SHP77 (cell line): ENCODE measurements around the gene DESI2.

Experiments
- DNase-seq, 2 experiments: peaks; one replicate each; lab custom pipeline; 2025; lab: John Stamatoyannopoulos, UW

DESI2 gene

DNA sequence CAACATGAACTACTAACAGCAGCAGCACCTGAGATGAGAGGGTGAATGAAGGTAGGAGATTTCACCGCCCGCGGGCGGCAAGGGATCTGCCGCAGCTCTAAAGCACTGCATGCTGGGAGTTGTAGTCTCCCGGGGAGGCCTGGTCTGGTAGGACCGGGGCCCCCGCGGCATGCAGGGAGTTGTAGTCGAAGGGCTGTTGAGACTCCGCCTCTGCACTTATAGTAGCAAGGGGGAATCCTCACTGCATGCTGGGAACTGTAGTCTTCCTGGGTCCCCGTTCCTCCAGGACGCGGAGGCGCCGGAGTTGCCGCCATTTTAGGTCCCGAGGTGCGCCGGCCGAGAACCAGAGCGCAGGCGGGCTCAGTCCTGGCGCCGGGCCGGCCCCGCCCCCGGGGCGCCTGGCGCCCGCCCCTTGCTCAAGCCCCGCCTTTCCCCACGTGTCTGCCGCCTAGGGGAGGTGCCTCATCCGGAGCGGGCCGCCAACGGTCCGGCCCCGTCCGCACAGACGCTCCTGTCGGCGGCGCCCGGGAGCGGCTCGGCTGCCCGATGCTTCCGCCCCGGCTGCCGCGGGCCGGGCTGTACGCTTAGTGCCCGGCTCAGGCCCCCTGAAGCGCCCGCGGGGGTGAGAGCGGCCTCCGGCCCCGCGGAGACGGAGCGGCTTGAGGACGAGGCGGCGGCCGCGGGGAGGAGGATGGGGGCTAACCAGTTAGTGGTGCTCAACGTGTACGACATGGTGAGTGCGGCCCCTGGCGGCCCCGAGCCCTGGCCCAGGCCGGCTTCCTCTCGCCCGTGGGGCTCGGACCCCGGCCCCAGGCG lies at the start of gene DESI2:
Gene DESI2 (plus strand): TSS at position 504 of the 816 bp plus-strand sequence. CDS start 188 bp downstream, at position 692.
- DNase-seq, result peak; percentile 98 to 99

DNA sequence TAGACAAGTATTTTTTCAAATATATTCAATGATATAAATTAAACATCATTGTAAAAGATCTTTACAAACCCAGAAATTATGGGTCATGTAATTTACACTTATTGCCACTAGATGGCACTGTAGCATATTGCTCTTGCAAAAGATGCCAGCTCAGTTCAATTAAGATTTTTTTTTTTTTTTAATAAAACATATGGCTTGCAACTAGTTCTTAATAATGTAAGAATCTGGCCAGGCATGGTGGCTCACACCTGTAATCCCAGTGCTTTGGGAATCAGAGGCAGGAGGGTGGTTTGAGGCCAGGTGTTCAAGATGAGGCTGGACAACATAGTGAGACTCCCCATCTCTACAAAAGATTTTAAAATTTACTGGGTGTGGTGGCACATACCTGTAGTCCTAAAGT lies 49.4 kb upstream of the DESI2 start:
- DNase-seq, result no peak

DNA sequence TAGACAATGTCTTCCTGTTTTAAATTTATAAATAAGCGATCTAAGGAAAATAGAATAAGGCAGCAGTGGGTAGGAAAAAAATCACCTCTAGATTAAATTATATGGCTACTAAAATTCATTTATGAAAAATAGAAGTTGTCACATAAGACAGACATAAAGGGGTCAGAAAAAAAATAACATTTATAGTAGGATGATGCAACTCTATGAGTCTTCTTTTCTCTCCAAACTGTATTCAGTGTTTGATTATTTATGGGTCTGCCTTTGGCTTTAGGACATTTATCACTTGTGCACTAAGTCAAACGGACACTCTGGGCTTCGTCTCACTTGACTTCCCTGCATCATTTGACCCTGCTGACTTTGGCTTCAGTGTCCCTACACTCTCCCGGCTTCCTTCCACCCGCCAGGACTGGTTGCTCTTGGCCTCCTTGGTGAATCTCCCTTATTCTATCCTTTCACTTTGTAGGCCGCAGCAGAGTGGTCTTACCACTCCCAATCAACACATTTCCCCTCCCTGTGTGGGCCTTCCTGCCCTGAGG lies 47.0 kb upstream of the DESI2 start:
- DNase-seq, result no peak

DNA sequence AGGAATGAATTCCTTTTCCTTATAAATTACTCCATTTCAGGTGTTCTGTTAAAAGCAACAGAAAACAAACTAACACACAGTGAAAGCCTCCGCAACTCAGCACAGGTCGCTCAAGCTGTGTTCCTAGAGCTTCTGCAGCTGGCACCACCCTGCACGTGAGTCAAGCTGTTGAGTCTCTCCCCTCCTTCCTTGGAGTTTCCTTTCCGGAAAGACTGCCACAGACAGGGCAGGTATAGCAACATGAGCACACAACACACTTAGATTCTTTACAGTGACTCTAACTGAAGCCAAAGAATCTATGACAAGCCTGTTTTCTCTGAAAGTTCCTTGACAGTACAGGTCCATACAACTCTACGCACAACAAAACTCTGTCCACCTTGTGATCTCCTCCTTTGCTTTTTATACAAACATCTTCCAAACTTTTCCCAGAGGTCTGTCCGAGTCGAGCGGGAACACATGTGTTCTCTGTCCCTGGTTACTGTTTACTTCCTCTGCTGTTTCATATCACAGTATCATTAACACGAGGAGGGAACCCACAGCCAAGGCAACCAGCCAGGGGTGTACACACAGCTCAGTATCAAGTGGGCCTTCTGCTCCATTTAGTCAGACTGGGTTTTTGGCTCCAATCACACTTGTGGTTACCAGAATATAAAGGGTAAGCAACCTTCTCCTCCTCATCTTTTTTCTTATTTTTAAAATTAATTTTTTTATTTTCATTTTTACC lies 38.7 kb upstream of the DESI2 start:
- DNase-seq, result no peak

DNA sequence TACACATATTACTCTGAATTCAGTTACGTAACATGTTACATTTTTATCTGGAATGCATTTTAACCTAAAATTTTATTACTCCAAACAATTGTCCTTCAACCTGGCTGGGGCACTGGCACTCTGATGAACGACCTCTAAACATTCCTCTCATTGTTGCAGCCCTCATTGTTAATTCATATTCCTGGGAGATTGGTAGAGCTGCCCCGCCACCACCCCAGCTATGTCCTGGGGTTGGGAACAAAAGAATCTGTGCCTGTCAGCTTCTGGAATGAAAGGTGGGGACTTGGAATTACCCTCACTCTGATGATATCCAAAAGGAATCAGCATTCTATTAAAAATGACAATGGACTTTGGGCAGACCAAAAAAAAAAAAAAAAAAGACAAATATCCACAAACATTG lies 38.0 kb upstream of the DESI2 start:
- no peak for DNase-seq

DNA sequence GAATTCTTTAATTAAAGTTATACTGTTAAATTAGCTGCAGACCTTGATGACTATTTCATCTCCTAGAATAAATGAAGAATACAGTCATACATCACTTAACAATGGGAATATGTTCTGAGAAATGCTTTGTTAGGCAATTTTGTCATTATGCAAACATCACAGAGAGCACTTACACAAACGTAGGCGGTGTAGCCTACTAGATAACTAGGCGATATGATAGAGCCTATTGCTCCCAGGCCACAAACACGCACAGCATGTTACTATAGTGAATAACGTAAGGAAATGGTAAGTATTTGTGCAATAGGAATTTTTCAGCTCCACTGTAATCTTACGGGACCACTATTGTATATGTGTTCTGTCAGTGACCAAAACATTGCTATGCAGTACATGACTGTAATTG lies 37.6 kb upstream of the DESI2 start:
- DNase-seq, result no peak

DNA sequence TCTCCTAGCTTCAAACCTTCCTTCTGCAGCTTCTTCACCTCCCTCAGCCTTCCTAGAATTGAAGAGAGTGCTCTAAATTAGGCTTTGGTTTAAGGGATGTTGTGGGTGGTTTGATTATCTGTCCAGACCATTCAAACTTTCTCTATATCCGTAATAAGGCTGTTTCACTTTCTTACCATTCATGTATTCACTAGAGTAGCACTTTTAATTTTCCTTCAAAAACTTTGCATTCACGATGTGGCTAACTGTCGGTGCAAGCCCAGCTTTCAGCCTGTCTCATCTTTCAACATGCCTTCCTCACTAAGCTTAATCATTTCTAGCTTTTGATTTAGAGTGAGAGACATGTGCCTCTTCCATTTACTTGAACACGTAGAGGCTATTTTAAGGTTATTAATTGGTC lies 26.2 kb upstream of the DESI2 start:
- DNase-seq, result no peak

DNA sequence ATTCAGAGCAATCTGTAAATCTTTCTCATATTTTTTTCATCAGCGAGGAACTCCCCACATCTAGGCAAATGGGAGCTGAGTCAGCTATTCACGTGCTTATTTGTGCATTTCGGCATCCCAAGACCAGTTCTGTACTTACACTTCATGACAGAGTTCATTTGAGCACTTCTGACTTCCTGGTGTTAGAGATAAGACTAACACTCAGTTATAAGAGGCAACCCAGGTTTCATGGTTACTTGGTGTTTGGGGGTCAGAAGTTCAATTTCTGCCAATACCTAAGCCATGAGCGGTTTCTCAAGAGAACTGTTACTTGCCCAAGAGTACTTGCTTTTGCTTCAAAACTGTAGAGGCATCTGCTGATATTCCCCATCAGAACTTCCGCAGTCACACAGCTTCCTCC lies 24.1 kb upstream of the DESI2 start:
- DNase-seq, result no peak

DNA sequence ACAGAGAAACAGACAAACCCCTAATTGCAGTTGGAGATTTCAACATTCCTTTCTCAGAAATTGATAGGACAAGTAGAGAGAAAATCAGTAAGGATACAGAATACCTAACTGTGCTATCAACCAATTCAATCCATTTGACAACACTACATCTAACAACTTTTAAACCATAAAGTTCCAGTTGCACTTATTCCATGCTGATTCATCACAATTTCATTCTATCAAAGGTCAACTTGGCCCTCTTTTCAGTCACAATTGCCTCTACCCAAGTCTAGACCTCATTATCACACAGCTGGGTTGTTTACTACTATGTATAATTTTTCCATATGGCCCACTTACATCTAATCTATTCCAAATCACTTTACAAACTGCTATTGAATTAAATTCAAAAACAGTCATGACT lies 19.8 kb upstream of the DESI2 start:
- no peak for DNase-seq

DNA sequence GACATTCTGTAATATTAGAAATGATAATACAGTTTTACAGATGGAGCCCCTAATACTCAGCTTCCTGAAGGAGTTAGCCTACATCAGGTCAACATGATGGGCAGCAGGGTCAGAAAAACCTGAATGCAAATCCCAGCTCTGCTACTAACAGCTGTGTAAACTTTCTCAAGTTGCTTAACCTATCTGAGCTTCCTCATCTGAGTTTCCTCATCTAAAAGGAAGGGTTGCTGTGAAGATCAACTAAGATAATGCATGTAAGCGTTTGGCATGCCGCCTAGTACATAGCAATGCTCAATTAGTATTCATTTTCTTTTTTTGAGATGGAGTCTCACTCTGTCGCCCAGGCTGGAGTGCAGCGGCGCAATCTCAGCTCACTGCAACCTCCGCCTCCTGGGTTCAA lies 18.4 kb upstream of the DESI2 start:
- no peak for DNase-seq

DNA sequence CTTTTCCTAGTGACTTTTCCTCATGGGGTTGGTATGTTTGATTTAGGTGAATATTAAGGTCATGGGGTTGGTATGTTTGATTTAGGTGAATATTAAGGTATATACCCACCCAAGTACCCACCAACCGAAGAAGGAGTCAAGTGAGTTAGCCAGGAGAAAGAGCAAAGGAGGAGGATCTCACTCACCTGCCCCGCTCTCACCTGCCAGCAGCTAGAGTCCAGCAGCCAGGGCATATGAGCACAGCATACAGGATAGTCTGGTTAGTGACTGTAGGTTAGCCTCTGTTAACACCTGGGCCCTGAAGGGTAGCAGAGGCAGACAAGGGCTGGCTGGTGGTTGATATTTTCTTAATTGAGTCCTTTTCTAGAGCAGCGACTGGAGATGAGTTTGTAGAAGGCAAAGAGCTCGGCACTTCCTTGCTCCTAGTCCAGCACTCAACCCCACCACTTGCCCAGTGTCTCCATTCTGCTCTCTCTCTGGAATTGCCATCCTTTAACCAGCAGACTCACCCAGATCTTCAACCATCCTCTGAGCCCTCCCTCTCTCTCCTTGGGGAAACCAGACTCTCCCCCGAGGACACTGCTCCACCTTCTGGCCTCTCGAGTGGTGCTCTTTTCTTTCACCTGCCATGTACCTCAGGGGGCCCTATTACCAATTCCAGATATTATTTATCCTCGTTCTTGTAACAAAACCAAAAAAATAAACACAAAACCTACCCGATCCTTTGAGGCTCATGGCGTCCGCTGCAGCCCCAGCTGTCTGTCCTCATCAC lies 16.3 kb upstream of the DESI2 start:
- DNase-seq, result no peak

DNA sequence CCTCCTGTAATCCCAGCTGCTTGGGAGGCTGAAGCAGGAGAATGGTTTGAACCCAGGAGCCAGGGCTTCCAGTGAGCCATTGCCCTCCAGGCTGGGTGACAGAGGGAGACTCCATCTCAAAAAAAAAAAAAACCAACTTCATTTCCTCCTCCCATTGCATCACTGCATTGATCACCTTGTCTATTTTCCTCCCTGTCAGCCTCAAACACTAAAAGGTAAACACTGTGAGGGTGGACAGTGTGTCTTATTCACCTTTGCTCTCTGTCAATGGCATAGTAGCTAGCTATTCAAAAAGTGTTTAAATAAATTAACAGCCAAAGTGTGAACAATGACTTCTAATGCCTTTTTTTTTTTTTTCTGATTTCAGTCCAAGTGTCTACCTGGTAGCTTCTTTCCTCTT lies 13.4 kb upstream of the DESI2 start:
- DNase-seq, result no peak

DNA sequence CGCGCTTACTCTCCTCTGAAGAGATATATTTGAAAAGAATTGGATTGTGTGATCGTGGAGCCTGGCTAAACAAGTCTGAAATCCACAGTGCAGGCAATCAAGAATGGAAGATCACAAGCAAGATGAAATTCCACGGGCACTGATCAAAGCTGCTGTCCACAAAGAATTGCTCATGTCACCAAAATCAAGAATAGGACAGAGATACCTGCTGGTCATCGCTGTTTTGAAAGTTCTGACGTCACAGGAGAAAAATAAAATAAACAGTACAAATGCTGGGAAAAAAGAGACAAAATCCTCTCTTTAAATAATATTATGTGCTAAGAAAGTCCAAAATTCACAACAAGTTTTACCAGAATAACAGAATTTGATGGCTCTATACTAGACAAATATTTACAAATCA lies 12.0 kb upstream of the DESI2 start:
- DNase-seq, result no peak

DNA sequence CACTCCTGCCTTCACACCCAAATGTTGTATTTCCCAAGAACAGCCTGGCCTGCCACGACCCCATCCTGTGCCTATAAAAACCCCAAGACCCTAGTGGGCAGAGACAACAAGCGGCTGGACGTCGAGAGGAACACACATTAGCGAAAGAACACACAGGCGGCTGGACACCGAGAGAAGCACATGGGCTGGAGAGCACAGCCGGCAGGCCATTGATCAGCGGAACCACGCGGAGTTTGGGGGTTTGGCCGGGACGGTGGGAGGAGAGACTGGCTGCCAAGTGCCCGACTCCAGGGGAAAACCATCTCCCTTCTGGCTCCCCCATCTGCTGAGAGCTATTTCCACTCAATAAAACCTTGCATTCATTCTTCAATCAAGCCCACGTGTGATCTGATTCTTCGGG lies 10.4 kb upstream of the DESI2 start:
- DNase-seq, result no peak

DNA sequence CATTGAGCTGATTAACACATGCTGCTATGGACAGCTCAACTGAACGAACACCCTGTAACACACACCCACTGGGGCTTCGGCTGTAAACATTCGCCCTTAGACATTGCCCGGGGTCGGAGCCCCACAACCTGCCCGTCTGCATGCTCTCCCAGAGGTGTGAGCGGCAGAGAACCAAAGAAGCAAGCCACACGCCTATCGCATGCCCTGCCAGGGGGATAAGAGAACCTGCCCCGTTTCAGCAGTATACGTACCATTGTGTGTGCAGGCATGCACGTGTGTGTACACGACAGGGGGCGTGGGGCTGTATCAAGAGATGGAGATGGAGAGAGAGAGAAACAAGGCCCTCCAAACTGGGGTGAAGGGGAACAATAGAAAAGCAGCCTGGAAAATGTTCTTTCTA lies 9.9 kb upstream of the DESI2 start:
- DNase-seq, result no peak

DNA sequence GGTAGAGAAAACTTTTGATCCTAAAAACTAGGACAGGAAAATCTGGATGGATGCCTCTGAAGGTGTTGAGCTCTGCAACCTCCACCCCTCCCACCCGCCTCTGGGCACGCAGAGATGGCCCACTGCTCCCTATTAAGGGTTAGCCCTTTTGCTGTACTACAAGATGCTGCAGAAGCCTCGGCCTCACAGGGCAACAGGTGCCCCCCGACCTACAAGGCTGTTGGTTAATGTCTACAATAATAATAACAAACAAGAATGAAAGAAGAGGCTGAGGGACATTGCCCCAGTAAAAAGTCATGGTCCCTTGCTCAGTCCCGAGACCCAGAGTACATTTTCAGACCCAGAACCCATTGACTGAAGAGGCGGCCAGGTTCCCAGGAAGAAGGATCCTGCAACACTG lies 7.5 kb upstream of the DESI2 start:
- no peak for DNase-seq

DNA sequence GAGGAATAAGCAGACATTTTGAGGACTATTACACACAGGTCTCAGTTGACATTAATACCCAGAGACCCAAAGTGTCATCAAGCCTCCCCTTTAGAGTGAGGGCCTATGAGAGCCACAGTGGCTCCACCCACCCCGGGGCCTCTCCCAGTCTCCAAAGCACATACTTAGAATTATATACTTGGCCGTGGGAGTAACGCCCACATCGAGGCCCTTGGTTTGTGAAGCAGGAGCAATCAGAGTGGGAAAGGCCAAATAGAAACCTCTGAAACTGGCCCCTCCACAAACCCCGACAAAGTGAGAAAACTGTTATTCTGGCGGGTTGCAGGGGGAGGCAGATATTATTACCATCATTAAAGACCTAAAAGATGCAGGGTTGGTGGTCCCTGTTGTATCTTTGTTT lies 7.0 kb upstream of the DESI2 start:
- no peak for DNase-seq

DNA sequence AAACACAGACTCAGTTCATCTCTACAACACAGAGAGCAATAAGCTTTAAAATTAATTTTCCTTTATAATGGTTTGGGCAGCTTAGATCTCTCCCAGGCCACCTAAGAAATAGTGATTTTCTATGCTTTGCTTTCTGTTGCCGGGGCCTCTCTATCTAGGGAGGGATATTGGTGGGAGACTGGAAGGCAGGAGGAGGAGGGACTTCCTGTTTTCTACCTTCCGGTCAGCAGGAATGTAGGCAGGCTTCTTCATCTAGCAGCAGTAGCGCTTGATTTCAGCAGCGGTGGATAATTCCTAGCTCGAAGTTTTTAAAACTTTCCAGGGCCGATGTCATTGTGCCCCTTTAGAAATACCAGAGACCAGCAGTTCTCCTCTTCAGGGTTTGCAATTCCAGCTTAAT lies 5.1 kb upstream of the DESI2 start:
- DNase-seq, result no peak

DNA sequence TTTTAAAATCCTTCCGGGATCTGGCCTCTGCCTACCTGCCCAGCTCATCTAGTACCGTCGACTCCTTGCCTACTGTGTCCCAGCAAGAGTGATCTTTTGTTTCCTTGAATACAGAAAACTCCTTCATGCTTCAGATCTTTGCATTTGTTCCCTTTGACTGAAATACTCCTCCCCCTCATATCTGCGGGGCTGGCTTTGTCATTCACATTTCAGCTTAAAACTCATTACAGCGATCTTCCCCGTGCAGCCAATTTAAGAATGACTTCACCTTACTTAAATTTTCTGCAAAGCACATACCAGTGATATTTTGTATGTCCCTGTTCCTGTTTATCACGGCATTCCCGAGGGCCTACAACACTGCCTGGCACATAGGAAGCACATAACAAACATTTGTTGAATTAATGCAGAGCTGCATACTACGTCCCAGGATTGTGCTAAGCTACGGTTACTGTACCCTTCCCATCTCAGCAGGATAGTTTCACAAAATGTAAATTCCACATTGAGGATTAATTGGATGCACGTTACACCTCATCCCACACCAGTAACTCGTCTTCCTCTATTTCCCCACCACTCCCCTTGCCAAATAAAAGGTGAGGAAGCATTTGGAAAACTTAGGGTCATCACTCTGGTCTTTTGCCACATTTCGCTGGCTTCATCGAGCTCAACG lies 837 bp upstream of the DESI2 start:
- DNase-seq, result no peak

DNA sequence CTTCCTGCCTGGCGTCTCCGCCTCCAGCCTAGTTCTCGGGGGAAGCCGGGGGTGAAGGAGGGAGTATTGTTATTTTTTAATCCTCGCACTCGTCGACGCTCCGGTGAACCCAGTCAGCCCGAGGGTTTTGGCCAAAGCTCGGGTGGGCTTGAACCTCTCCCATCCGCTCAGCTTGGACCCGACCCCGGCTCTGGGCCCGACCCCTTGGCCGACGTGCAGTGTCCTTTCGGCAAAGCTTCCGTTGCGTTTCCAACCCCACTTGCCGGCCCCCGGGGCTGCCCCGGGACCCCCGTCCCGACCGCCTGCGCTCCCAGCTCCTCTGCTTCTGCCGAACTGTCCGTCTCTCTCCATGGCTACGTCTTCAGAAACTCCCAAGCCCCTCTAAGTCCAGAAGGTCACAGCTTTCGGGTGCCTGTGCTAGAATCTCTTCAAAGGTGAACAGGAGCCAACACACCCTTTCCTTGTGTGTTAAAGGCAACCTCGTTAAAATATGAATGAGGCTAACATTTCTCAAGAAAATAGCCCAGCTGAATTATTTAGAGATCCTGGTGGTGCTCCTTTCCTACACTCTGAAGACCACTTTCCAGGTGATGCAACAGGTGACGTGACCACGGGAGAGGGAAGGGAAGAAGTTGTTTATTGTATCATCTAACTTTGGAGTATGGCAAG lies 647 bp downstream of the DESI2 start:
- DNase-seq, result no peak
